Measurements from ENCODE around the gene ERI2.

DNA sequence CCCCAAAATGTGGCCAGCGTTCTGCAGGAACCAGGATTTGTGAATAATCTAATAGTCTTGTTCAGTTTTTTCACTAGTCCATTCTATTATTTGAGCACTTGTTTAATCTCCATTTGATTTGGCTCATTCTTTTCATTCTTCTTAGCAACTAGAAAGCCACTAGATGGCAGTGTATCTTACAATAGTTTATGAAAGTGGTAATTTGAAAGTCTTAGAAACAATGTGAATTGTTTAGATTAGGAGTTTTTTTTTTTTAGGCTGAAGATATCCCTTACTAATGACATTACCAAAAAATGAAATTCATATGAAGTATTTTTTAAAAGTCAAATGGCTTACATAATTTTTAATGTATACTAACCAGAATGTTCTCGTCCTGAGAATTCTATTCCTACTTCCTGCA lies 6.7 kb downstream of the ERI2 start:
- TF ChIP-seq, protein P1, sequence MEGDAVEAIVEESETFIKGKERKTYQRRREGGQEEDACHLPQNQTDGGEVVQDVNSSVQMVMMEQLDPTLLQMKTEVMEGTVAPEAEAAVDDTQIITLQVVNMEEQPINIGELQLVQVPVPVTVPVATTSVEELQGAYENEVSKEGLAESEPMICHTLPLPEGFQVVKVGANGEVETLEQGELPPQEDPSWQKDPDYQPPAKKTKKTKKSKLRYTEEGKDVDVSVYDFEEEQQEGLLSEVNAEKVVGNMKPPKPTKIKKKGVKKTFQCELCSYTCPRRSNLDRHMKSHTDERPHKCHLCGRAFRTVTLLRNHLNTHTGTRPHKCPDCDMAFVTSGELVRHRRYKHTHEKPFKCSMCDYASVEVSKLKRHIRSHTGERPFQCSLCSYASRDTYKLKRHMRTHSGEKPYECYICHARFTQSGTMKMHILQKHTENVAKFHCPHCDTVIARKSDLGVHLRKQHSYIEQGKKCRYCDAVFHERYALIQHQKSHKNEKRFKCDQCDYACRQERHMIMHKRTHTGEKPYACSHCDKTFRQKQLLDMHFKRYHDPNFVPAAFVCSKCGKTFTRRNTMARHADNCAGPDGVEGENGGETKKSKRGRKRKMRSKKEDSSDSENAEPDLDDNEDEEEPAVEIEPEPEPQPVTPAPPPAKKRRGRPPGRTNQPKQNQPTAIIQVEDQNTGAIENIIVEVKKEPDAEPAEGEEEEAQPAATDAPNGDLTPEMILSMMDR (IDR thresholded peaks at IDR 0.05): peak in 3 of 4 experiments; percentile 15 to 57 (median 19)
- no peak for TF ChIP-seq POLR2AphosphoS5 (IDR thresholded peaks at IDR 0.05)
- no peak for TF ChIP-seq POLR2A (IDR thresholded peaks at IDR 0.05)
